HG03571 (cell line): ENCODE measurements around the gene STKLD1.

Source experiments
- ATAC-seq: cut with Tn5 transposase; IDR thresholded peaks from one replicate; pipeline ENCODE4 v1.9.1; 2021; ENCODE audit not compliant: unreplicated experiment

STKLD1 gene

DNA sequence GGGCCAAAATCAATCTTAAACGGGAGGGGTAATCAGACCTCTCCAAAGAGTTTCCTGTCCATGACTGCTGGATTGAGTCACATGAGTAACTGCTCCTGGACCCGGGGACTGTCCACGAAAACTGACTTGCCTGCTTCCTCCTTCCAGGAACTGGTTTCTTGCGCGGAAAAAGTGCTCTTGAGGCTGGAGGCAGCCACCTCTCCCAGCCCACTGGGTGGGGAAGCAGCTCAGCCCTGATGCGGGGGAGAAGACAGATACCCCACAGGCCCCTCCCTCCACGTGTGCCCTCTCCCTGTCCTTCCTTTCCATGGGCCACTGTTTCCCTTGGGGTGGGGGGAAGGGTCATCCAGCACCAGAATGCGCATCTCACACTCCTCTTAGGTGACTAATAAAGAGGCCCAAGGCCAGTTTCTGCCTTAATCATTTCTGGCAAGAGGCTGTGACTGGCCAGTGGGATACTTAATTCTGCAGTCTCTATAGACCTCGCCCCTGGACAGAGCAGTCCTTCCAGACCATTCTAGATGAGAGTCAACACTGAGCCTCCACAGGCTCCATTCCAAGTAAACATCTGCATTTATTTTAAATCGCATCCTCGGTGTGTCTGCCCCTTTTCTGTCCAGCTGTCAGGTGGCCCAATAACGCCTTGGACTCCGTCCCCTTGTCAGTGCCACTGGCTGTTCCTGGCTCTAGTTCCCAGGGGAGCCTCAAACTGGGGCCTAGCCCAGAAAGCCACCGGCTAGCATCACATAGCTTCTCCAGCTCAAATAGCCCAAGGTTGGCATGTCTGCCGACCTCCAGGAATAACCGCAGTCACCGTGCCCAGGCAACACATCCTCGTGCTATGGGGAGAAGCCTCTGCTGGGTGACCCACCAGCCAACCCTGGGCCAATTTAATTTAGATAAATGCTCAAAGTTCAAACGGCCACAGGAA is 29.6 kb downstream of the STKLD1 start:
- ATAC-seq, result no peak

GRCh38 chr9:133406480-133407307 is 30.5 kb downstream of the STKLD1 start:
- ATAC-seq, result peak; percentile 57

GRCh38 chr9:133408042-133408441 is 31.9 kb downstream of the STKLD1 start:
- ATAC-seq, result no peak

- ATAC-seq, result no peak
Measured at GRCh38 chr9:133415170-133415569, 39.0 kb downstream of the STKLD1 start.

GRCh38 chr9:133417541-133418461 is 41.6 kb downstream of the STKLD1 start, which contains the start of gene REXO4:
Gene REXO4 (minus strand): TSS chr9:133418010. CDS start chr9:133417844, 166 bp downstream.
- ATAC-seq, result peak; percentile 68

- ATAC-seq, result no peak
Measured at GRCh38 chr9:133419005-133419404, 42.8 kb downstream of the STKLD1 start.

DNA sequence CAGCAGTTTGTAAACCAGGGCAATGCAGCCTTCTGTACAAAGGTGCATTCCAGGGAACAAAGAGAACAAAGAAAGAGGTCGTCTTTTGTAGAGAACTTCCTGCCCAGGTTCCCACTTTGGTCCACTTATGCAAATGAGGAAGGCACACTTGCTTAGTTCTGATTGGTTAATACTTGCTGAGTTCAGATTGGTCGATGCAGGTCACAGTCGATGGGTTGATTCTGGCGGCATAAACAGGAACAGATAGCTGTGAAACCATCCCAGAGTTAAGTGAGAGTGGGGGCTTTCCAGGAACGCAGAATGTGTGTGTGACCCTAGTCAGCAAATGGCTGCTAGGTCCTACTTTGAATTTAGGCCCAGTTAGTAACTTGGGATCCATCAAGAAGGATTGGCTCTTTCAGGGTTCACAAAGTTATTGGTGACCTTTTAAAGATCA is 44.2 kb downstream of the STKLD1 start:
- ATAC-seq, result no peak

GRCh38 chr9:133421615-133422542 is 45.7 kb downstream of the STKLD1 start, which contains the start of gene ADAMTS13:
Gene ADAMTS13 (plus strand): TSS chr9:133422367. CDS start chr9:133422444, 77 bp downstream.
- ATAC-seq, result no peak

GRCh38 chr9:133423216-133423615 is 47.0 kb downstream of the STKLD1 start:
- no peak for ATAC-seq

DNA sequence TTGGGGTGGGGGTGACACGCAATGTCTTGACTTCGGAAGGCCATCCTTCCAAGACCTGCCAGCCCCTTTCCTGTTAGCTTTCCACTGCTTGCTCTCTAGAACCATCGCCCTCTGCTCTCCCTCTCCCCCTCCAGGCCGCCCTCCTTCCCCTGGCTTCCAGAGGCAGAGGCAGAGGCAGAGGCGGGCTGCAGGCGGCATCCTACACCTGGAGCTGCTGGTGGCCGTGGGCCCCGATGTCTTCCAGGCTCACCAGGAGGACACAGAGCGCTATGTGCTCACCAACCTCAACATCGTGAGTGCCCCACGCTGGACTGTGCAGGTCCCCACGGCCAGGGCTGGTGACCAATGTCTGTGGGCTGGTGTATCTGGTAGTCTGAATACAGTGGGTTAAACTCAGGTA is 48.0 kb downstream of the STKLD1 start:
- no peak for ATAC-seq

DNA sequence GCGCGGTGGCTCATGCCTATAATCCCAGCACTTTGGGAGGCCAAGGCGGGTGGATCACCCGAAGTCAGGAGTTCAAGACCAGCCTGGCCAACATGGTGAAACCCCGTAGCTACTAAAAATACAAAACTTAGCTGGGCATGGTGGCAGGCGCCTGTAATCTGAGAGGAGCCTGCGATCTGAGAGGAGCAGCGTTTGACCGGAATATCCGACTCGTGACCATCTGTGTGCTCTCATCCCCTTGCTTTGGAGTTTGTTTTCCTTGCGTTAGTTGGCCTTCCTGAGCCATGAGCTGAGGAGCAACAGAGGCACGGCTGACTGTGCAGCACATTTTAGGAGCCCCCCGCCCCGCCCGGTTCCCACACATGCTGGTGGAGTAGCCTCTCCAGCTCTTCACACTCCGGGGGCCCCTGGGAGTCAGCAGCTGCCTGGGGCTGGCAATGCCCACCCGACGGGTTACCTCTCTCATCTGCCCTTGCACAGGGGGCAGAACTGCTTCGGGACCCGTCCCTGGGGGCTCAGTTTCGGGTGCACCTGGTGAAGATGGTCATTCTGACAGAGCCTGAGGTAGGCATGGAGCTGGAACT is 49.0 kb downstream of the STKLD1 start:
- no peak for ATAC-seq

DNA sequence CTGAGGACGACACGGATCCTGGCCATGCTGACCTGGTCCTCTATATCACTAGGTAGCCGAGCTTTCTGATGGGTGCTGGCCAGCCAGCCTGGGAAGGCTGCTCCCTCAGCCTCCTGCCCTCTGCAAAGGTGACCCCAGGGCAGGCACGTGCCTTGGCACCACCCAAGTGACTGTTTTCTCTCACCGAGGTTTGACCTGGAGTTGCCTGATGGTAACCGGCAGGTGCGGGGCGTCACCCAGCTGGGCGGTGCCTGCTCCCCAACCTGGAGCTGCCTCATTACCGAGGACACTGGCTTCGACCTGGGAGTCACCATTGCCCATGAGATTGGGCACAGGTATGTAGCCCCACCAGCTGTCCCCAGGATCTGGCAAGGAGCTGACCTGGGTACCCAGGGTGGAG is 49.8 kb downstream of the STKLD1 start:
- no peak for ATAC-seq

DNA sequence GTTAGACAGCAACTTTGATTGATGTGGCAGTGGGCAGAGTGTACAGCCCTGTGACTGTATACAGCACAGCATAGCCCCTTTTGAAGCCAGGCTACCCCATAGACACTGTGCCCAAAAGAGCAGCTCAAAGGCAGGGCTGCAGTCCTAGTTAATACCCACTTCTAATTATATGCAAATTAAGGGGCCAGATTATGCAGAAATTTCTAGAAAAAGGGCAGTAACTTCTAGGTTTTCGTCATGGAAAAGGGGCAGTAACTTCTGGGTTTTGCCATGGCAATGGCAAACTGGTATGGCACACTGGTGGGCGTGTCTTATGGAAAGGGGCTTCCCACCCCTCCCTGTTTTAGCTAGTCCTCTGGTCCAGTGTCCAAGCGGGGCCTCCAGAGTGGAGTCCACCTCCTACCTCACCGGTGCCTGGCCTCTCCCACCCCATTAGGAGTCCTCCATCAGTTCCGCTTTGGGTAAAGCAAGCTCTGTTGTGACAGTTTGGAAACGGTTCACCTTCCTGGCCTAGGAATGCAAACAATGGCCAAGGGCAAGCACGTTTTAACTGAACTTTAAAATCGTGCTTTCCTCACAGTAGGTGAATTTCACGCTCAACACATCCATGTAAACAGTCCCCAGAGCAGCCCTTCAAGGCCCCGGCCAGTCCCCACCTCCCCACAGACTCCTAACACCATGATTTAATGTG is 51.6 kb downstream of the STKLD1 start:
- no peak for ATAC-seq

GRCh38 chr9:133428617-133429101 is 52.5 kb downstream of the STKLD1 start:
- ATAC-seq, result no peak

GRCh38 chr9:133429214-133429613 is 53.0 kb downstream of the STKLD1 start:
- ATAC-seq, result no peak

DNA sequence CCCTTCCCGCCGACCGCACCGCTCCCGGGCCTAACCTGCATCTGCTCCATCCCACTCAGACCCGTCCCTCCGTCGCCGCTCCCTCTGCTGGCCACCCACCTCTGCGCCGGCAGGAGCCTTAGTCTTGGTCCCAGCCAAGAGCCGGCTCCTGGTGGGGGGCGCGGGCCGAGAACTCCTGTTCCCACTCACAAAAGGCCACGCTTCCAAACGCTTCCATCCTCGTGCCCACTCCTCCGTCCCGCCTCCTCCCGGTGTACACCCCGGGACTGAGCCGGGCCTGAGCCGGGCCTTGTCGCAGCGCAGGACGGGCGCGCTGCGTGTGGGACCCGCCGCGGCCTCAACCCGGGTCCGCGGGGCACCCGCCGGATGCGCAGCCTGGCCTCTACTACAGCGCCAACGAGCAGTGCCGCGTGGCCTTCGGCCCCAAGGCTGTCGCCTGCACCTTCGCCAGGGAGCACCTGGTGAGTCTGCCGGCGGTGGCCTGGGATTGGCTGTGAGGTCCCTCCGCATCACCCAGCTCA is 53.5 kb downstream of the STKLD1 start:
- ATAC-seq, result no peak

DNA sequence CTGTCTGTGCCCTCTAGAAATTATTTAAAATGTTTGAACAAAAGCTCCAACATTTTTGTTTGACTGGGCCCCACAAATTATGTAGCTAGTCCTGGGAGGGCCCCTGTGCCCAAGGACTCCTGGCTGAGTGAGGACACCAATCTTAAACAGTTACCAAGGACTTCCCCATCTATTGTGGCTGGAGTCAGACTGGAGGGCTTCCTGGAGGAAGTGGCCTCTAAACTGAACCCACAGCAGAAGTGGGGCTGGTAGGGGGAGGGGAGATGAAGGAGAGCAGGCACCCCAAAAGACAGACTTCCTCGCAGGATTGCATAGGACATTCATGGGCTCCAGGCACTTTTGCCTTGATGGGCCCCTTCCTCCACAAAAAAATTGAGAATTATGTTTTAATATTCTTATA is 54.1 kb downstream of the STKLD1 start:
- ATAC-seq, result no peak

DNA sequence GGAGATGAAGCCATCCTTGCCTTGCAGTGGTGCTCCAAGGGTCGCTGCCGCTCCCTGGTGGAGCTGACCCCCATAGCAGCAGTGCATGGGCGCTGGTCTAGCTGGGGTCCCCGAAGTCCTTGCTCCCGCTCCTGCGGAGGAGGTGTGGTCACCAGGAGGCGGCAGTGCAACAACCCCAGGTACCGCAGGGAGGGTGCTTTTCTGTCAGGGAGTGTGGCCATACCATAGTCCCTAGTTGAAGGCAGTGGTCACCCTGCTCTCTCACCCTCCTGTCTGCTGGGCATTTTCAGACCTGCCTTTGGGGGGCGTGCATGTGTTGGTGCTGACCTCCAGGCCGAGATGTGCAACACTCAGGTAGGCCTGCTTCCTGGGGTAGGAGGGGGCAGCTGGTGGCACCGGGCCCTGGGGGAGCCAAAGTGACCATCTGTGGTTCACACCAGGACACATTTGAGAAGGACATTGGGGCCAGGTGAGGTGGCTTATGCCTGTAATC is 57.2 kb downstream of the STKLD1 start:
- ATAC-seq, result no peak
